Measurements from ENCODE around the gene VIL1. TPM values are rescaled to one million over a fixed set of nuclear protein-coding genes. Genes with fewer than 3 reads are reported as not detected.
A peak's percentile ranks its signal among the peaks of the same experiment; 100 is the strongest.

The VIL1 gene
- total RNA-seq, 2 experiments from 2014 or later: not detected

- Mint-ChIP-seq H3K4me3 (peak overlapping the region; percentile 88), H3K9me3 (no peaks in the 10 kb centered on the region), H3K27me3 (ENCODE audit: low read depth) (peaks cover 11% of the 10 kb centered on the region), H3K4me1 (ENCODE audit: low read depth) (peaks cover 31% of the 10 kb centered on the region), H3K27ac (peak overlapping the region; percentile 92), H3K36me3 (ENCODE audit: low read depth) (no peaks in the 10 kb centered on the region)
- CTCF ChIA-PET: interaction anchor here (0.6 to 2.1 kb wide), 12 partner anchors 29 to 275 kb away, joined by 3 to 9 read pairs (median 4); partner anchors contain the start of genes CATIP and TMBIM1
- intact Hi-C loops (cut with micrococcal nuclease): loop anchor here (1.0 to 10.0 kb wide), 13 partner anchors 9 to 858 kb away; partner anchors contain the start of genes AAMP, CNOT9, PNKD and TMBIM1
- DNase-seq: peak; percentile 74
These were observed 22.0 kb upstream of the VIL1 start for GRCh38 chr2:218396688-218397462.

DNA sequence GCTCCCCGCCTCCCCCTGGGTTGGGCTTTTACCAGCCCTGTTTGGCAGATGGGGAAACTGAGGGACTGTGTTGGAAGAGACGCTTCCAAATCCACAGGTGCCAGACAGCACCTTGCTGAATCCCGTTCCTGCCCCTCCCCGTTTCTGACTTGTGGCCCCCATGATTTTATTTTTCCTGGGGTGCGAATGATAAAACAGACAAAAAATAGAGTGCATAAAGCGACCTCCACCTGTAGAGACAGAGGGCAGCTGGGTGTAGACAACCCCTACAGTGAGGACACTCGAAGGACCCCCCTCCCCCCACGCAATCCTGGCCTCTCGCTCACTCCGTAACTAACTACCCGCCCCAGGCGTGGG, 21.5 kb upstream of the VIL1 start:
- CTCF ChIA-PET: interaction anchor here (0.9 to 2.1 kb wide), 6 partner anchors 30 to 251 kb away, joined by 3 to 9 read pairs (median 5); partner anchors contain the start of gene TMBIM1
- Mint-ChIP-seq H3K27ac (peak overlapping the region; percentile 59), H3K27me3 (ENCODE audit: low read depth) (peaks cover 11% of the 10 kb centered on the region), H3K36me3 (ENCODE audit: low read depth) (no peaks in the 10 kb centered on the region), H3K4me1 (ENCODE audit: low read depth) (peaks cover 31% of the 10 kb centered on the region), H3K4me3 (peak overlapping the region; percentile 88), H3K9me3 (no peaks in the 10 kb centered on the region)
- intact Hi-C loops (cut with micrococcal nuclease): loop anchor here (2.0 to 10.0 kb wide), 5 partner anchors 31 to 857 kb away; partner anchors contain the start of genes TUBA4A and TUBA4B
- DNase-seq: no peak

- no peaks in the 10 kb centered on the region for H3K36me3 Mint-ChIP-seq (ENCODE audit: low read depth)
These were observed 21.0 kb upstream of the VIL1 start for GRCh38 chr2:218397820-218398436.

GRCh38 chr2:218398437-218399390, 20.2 kb upstream of the VIL1 start:
- H3K27ac Mint-ChIP-seq: peak overlapping the region; percentile 73
- CTCF ChIA-PET: no interaction called here
- H3K4me1 Mint-ChIP-seq (ENCODE audit: low read depth): peaks cover 33% of the 10 kb centered on the region
- intact Hi-C loops (cut with micrococcal nuclease): loop anchor here (2.0 to 10.0 kb wide), 4 partner anchors 81 to 856 kb away; partner anchors contain the start of genes TTLL4, TUBA4A and TUBA4B
- DNase-seq: peak; percentile 63
- H3K27me3 Mint-ChIP-seq (ENCODE audit: low read depth): peaks cover 11% of the 10 kb centered on the region
- no peaks in the 10 kb centered on the region for H3K9me3 Mint-ChIP-seq
- H3K36me3 Mint-ChIP-seq (ENCODE audit: low read depth): no peaks in the 10 kb centered on the region
- peak overlapping the region; percentile 88 for H3K4me3 Mint-ChIP-seq

More at GRCh38 chr2:218397820-218398436, 21.0 kb upstream of the VIL1 start:
- peak overlapping the region; percentile 59 for H3K27ac Mint-ChIP-seq
- peak overlapping the region; percentile 88 for H3K4me3 Mint-ChIP-seq
- DNase-seq: peak; percentile 30
- peaks cover 11% of the 10 kb centered on the region for H3K27me3 Mint-ChIP-seq (ENCODE audit: low read depth)
- CTCF ChIA-PET: interaction anchor here (1.2 to 2.1 kb wide), 3 partner anchors 96 to 111 kb away, joined by 6 to 9 read pairs (median 7); partner anchors contain the start of gene TMBIM1
- intact Hi-C loops (cut with micrococcal nuclease): loop anchor here (2.0 to 10.0 kb wide), 6 partner anchors 31 to 857 kb away; partner anchors contain the start of genes TTLL4, TUBA4A and TUBA4B
- no peaks in the 10 kb centered on the region for H3K9me3 Mint-ChIP-seq
- peaks cover 31% of the 10 kb centered on the region for H3K4me1 Mint-ChIP-seq (ENCODE audit: low read depth)

DNA sequence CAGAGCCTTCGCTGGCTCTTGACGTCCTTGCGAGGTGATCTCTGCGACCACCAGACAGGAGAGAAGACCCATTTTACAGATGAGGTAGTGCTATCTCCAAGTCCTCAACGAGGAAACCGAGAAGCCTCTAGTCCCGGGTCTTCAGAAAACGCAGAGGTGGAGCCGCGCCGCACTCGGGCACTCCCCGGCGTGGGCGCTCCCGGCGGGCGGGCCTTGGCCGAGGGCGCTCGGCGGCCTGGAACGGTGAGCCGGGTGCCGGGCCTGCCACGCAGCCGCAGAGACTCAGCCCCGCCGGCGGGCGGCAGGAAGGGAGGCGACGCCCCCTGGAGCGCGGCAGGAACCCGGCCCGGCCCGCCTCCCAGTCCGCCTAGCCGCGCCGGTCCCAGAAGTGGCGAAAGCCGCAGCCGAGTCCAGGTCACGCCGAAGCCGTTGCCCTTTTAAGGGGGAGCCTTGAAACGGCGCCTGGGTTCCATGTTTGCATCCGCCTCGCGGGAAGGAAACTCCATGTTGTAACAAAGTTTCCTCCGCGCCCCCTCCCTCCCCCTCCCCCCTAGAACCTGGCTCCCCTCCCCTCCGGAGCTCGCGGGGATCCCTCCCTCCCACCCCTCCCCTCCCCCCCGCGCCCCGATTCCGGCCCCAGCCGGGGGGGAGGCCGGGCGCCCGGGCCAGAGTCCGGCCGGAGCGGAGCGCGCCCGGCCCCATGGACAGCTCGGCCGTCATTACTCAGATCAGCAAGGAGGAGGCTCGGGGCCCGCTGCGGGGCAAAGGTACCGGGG, 19.3 kb upstream of the VIL1 start, which contains the start of gene CTDSP1:
Gene CTDSP1, plus strand, starts transcription at position 478 of the 776 bp plus-strand sequence. Its CDS starts 223 bp downstream, at position 701.
- peak within 1 kb of the TSS; percentile 89 for H3K4me3 Mint-ChIP-seq
- H3K36me3 Mint-ChIP-seq (ENCODE audit: low read depth): peaks cover under 1% of the 10 kb centered on the region
- peak within 1 kb of the TSS; percentile 73 for H3K27ac Mint-ChIP-seq
- DNase-seq: peak; percentile 96
- CTCF ChIA-PET: no interaction called here
- intact Hi-C loops (cut with micrococcal nuclease): loop anchor here (2.0 to 10.0 kb wide), 5 partner anchors 82 to 855 kb away; partner anchors contain the start of genes CNPPD1, RETREG2, SLC23A3 and TTLL4
- no peaks in the 10 kb centered on the region for H3K9me3 Mint-ChIP-seq
- H3K4me1 Mint-ChIP-seq (ENCODE audit: low read depth): peaks cover 38% of the 10 kb centered on the region
- peaks cover 11% of the 10 kb centered on the region for H3K27me3 Mint-ChIP-seq (ENCODE audit: low read depth)

DNA sequence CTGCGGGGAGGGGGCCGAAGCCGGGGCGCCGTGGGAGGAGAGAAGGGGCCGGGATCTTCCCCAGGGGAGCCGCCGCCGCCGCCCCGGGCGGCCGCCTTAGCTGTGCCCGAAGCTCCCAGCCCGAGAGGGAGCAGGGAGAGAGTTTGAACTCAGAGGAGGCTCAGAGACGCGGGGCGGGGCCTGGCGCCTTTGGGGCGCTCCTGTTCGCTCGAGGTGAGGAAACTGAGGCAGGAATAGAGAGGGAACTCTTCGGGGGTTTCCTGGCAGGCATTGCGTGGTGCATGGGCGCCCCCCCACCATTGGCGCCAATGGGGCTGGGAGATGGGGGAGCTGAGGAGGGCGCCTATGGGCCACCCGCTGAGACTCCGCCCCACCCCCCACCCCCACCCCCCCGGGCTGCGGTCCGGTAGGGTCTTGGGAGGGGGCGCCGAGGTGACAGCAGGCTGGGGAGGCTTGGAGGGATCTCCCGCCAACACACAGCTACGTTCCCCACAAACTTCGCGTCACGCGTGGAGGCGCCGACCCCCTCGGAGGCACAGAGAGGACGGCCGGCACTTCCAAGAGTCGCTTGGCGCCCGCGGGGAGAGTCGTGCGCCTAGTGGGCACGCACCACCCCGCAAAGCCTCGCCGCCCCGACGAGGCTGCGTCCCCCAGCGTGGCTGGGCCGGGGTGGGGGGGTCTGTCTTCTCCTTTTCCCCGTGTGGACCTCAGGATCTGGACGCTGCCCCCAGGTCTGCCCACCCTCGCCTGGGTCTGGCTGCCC, 18.6 kb upstream of the VIL1 start:
- Mint-ChIP-seq H3K9me3 (no peaks in the 10 kb centered on the region), H3K27ac (peak overlapping the region; percentile 73), H3K36me3 (ENCODE audit: low read depth) (peaks cover 1% of the 10 kb centered on the region), H3K27me3 (ENCODE audit: low read depth) (peaks cover 11% of the 10 kb centered on the region), H3K4me1 (ENCODE audit: low read depth) (peaks cover 41% of the 10 kb centered on the region), H3K4me3 (peak overlapping the region; percentile 89)
- intact Hi-C loops (cut with micrococcal nuclease): loop anchor here (10.0 kb wide), 1 partner anchor 774 kb away; the partner anchor contains the start of genes CNPPD1, RETREG2 and SLC23A3
- CTCF ChIA-PET: no interaction called here
- peak; percentile 32 for DNase-seq

DNA sequence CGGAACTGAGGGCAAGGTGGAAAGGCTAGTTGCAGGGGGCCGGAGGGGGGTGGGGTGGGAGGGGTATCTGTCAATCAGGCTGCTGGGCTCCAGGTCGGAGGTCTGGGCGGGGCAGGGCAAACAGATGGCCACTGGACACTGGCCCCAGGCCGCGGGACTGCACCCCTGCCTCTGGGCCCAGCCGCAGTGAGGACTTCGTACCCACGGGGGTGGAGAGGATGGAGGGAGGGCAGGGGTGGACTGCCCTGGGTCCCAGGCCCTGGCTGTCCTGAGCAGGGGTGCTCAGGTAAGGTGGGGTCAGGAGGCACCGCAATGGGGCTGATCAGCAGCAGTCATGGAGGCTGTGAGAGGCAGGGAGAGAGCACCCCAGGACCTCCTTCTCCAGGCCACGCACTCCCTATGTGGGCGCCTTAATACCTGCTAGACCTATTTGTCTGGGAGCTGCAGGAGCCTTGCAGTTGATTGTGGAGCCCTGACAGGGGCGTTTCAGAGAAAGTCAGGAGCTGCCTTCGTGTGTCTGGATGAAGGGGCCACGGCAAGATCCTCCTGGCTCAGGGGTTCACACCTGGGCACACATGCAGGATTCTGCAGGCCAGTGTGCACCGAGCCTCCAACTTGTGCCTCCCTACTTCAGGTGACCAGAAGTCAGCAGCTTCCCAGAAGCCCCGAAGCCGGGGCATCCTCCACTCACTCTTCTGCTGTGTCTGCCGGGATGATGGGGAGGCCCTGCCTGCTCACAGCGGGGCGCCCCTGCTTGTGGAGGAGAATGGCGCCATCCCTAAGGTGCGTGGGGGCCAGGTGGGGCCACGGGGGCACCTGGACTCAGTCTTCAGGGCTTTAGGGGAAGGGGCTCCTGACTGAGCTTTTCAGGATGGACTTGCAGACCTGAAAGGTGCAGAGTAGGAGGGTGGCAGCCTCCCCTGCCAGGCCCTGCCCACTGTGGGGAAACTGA, 17.7 kb upstream of the VIL1 start:
- CTCF ChIA-PET: interaction anchor here (1.4 kb wide), 1 partner anchor 99 kb away, joined by 5 read pairs; no protein-coding TSS in a partner anchor
- no peak overlapping the region for H3K27ac Mint-ChIP-seq
- peaks cover 45% of the 10 kb centered on the region for H3K4me1 Mint-ChIP-seq (ENCODE audit: low read depth)
- no peak for DNase-seq
- intact Hi-C loops (cut with micrococcal nuclease): loop anchor here (10.0 kb wide), 1 partner anchor 774 kb away; the partner anchor contains the start of genes CNPPD1, RETREG2 and SLC23A3
- no peaks in the 10 kb centered on the region for H3K9me3 Mint-ChIP-seq
- H3K4me3 Mint-ChIP-seq: peak overlapping the region; percentile 89
- H3K27me3 Mint-ChIP-seq (ENCODE audit: low read depth): peaks cover 11% of the 10 kb centered on the region
- H3K36me3 Mint-ChIP-seq (ENCODE audit: low read depth): peaks cover 1% of the 10 kb centered on the region

DNA sequence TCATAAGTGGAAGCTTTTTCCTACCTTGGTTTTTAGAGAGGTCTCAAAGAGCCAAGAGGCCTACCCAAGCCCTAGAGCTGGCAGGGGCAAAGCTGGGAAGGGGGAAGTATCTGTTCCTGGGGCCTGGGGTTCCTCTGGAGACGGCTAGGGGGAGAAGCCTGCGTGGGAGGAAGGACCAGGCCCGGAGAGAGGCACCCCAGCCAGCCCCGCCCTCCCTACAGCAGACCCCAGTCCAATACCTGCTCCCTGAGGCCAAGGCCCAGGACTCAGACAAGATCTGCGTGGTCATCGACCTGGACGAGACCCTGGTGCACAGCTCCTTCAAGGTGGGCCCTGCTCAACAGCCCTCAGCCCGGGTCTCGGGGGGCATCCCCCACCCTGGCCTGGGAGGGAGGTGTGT, 17.0 kb upstream of the VIL1 start:
- no peak for DNase-seq
- peaks cover 44% of the 10 kb centered on the region for H3K4me1 Mint-ChIP-seq (ENCODE audit: low read depth)
- no peaks in the 10 kb centered on the region for H3K9me3 Mint-ChIP-seq
- peaks cover 1% of the 10 kb centered on the region for H3K36me3 Mint-ChIP-seq (ENCODE audit: low read depth)
- H3K4me3 Mint-ChIP-seq: no peak overlapping the region
- intact Hi-C loops (cut with micrococcal nuclease): loop anchor here (10.0 kb wide), 1 partner anchor 773 kb away; the partner anchor contains the start of genes CNPPD1, RETREG2 and SLC23A3
- no peak overlapping the region for H3K27ac Mint-ChIP-seq
- CTCF ChIA-PET: interaction anchor here (1.4 kb wide), 1 partner anchor 100 kb away, joined by 5 read pairs; no protein-coding TSS in a partner anchor
- H3K27me3 Mint-ChIP-seq (ENCODE audit: low read depth): peaks cover 8% of the 10 kb centered on the region

DNA sequence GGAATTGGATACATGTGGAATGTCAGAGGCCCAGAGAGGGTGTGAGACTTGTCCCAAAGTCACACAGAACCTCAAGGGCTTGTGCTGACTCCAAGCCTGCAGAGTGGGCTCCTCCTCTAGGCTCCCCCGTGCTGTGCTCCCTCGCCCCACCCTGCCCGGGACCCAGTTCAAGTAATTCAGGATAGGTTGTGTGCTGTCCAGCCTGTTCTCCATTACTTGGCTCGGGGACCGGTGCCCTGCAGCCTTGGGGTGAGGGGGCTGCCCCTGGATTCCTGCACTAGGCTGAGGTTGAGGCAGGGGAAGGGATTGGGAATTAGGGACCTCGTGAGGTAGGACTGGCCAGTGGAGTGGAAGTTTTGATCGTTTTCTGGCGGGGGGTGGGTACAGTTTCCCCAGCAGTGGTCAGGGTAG, 16.4 kb upstream of the VIL1 start:
- CTCF ChIA-PET: interaction anchor here (0.6 kb wide), 1 partner anchor 187 kb away, joined by 5 read pairs; no protein-coding TSS in a partner anchor
- H3K9me3 Mint-ChIP-seq: no peaks in the 10 kb centered on the region

More for the DNA sequence above, 16.4 kb upstream of the VIL1 start:
- Mint-ChIP-seq H3K4me1 (ENCODE audit: low read depth) (peaks cover 43% of the 10 kb centered on the region), H3K27me3 (ENCODE audit: low read depth) (peaks cover 5% of the 10 kb centered on the region), H3K4me3 (no peak overlapping the region), H3K27ac (no peak overlapping the region), H3K36me3 (ENCODE audit: low read depth) (peaks cover 1% of the 10 kb centered on the region)
- intact Hi-C loops (cut with micrococcal nuclease): loop anchor here (10.0 kb wide), 1 partner anchor 772 kb away; the partner anchor contains the start of genes CNPPD1, RETREG2 and SLC23A3
- no peak for DNase-seq

Measured in activated naive CD4-positive, alpha-beta T cell treated with anti-CD3 and anti-CD28 coated beads for 36 hours (primary cell).